H1 (cell line): ENCODE data around the gene MARCKS. TPM values are rescaled to one million over a fixed set of nuclear protein-coding genes. Genes with fewer than 3 reads are reported as not detected.

Experiments
- BCL11A ChIP-seq, 2 experiments: IDR thresholded peaks; one replicate each; pipeline ENCODE4 v1.6.1; 2011; ENCODE audit warnings: low read depth in 2 of 2, low read length in 2 of 2, mild to moderate bottlenecking in 2 of 2
- BRCA1 ChIP-seq: IDR thresholded peaks from 2 replicates; pipeline ENCODE4 v1.6.1; 2012; ENCODE audit warnings: low read depth, low read length, improper control_type of control experiment
- CTBP2 ChIP-seq: IDR thresholded peaks from 2 replicates; pipeline ENCODE4 v1.7.0; 2011; ENCODE audit warnings: borderline replicate concordance, mild to moderate bottlenecking, moderate library complexity, mixed read lengths, low read length; ENCODE audit not compliant: insufficient read depth, insufficient read length
- FOSL1 ChIP-seq: IDR thresholded peaks from 2 replicates; pipeline ENCODE4 v1.6.1; 2011; ENCODE audit warnings: mild to moderate bottlenecking, low read depth, low read length, moderate library complexity; ENCODE audit not compliant: insufficient read depth
- HDAC6 ChIP-seq: IDR thresholded peaks from one replicate; pipeline ENCODE4 v1.7.1; 2012; ENCODE audit warnings: low read depth, mild to moderate bottlenecking, inconsistent platforms, low read length, moderate library complexity
- JUN ChIP-seq: IDR thresholded peaks from 2 replicates; pipeline ENCODE4 v1.6.1; 2011; ENCODE audit warnings: low read depth, mild to moderate bottlenecking, improper control_type of control experiment, low read length
- KDM1A ChIP-seq: fragments of 200-600, 300-600 bp; sonication (generic); IDR thresholded peaks from 2 replicates; pipeline ENCODE4 v1.7.1; 2016; ENCODE audit warnings: mild to moderate bottlenecking, low read length, borderline replicate concordance
- KDM5A ChIP-seq: fragments of 200-600 bp; IDR thresholded peaks from 2 replicates; pipeline ENCODE4 v1.7.1; 2012; ENCODE audit warnings: mild to moderate bottlenecking, low read length, inconsistent platforms, mixed read lengths
- NRF1 ChIP-seq: IDR thresholded peaks from 2 replicates; pipeline ENCODE4 v1.6.1; 2011; ENCODE audit warnings: mild to moderate bottlenecking, low read depth, low read length, improper control_type of control experiment
- RAD21 ChIP-seq, 2 experiments: IDR thresholded peaks in 1 of 2; conservative IDR thresholded peaks in 1 of 2; 2 replicates each; pipeline ENCODE4 v1.6.1; 2011; ENCODE audit warnings: low read depth in 2 of 2, low read length in 2 of 2, improper control_type of control experiment in 1 of 2, inconsistent platforms in 1 of 2, mild to moderate bottlenecking in 1 of 2, moderate library complexity in 1 of 2
- RNF2 ChIP-seq: fragments of 200-900, 300-1000 bp; sonication (generic); IDR thresholded peaks from 2 replicates; pipeline ENCODE4 v1.7.1; 2016; ENCODE audit warnings: borderline replicate concordance, low read depth, mild to moderate bottlenecking, antibody characterized with exemption, low read length; ENCODE audit not compliant: poor library complexity, severe bottlenecking; ENCODE audit errors: missing control alignments
- SAP30 ChIP-seq: fragments of 300-600 bp; sonication (generic); IDR thresholded peaks from 2 replicates; pipeline ENCODE4 v1.7.1; 2012; ENCODE audit warnings: low read length, moderate library complexity, mild to moderate bottlenecking, inconsistent platforms; ENCODE audit not compliant: insufficient read depth, insufficient replicate concordance
- TAF1 ChIP-seq: IDR thresholded peaks from 2 replicates; pipeline ENCODE4 v1.6.1; 2011; ENCODE audit warnings: mild to moderate bottlenecking, low read depth, low read length
- TBP ChIP-seq: IDR thresholded peaks from 2 replicates; pipeline ENCODE4 v1.6.1; 2011; ENCODE audit warnings: low read depth, low read length, improper control_type of control experiment
- TCF12 ChIP-seq: IDR thresholded peaks from 2 replicates; pipeline ENCODE4 v1.6.1; 2011; ENCODE audit warnings: low read depth, mild to moderate bottlenecking, low read length
- TEAD4 ChIP-seq: IDR thresholded peaks from 2 replicates; pipeline ENCODE4 v1.6.1; 2012; ENCODE audit warnings: low read depth, low read length, inconsistent platforms, mixed read lengths
- polyA plus RNA-seq, 7 experiments: library from polyadenylated mRNA; depleted of rRNA in 3 of 7; stranded (reverse) in 5 of 7; unstranded in 2 of 7; fragments of >200 nt in 5 of 7; fragments of 200-250 nt in 2 of 7; gene quantifications; 1 replicate in 5 of 7; 2 replicates in 1 of 7; 4 replicates in 1 of 7; pipeline versions ENCODE4 v1.2.1 to v1.2.3, GENCODE V29; 2011 to 2013; ENCODE audit warnings: missing spikeins in 2 of 7, mixed read lengths in 2 of 7
- total RNA-seq: library from RNA; stranded (reverse); fragmentation: NEBNext Ultra II Directional; extraction: Animal tissue kit (Norgen Biotek cat#: 25700); gene quantifications from 2 replicates; pipeline ENCODE4 v1.2.1, GENCODE V29; 2021
- TF ChIP-seq, protein P1 (sequence below): IDR thresholded peaks from 2 replicates; pipeline ENCODE4 v1.6.1; 2012; ENCODE audit warnings: inconsistent platforms
- TF ChIP-seq, protein P2 (sequence below): IDR thresholded peaks from 2 replicates; pipeline ENCODE4 v1.6.1; 2012; ENCODE audit warnings: low read length, inconsistent platforms
- TF ChIP-seq, protein P3 (sequence below): IDR thresholded peaks from 2 replicates; pipeline ENCODE4 v1.6.1; 2012; ENCODE audit warnings: inconsistent platforms

MARCKS gene
- total and polyA plus RNA-seq, 2 of the 8 experiments (the other 6 are each of a cell fraction or from before 2014, with no cell fraction given): 26.6 to 111 TPM

DNA sequence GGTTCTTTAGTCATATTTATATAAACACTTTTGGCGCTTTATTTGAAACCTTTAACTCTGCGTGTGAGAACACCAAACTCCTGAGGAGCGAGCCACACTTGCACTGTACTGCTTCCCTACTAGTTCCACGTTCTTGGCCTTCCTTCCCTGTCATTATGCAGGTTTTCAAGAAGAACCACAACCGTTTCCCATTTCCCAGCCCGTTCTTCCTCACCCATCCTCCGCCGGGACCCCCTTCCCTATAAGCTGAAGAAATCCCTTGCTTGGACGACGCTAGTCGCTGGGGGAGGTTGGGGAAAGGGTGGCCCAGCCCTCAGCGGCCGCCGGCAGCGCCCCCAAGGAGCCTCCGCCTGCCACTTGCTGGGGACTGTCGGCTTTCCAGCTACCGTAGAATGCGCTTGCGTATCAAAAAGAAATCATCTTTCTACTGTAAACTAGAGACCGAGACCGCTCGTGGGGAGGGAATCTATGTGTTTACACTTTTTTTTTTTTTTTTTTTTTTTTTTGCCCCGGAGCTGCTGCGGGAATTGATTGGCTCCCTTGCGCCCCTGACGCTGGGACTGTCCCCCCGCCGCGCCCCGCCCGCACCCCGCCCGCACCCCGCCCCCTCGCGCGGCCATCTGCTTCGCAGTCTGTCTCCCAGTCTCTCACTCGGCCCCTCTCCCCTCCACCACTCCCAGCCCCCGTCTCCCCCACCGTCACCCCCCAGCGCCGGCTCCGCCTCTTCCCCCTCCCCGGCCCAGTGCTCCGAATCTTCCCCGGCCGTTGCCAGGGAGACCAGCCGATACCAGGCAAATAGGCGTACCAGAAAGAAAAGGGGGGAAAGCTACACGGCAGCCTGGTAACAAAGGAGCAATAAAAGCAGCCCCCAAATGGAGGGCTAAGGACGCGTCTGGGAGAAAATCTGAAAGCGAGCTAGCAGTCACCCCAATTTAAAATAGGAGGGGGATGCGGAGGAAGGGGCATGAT, 2.3 kb upstream of the MARCKS start (continued):
- no peak for TF ChIP-seq CTBP2
- no peak for TF ChIP-seq BCL11A (IDR thresholded peaks at IDR 0.05; ENCODE audit: low read depth in 2 of 2, low read length in 2 of 2)
- peak; percentile 22 to 29; a peak in 3 of 4 replicates for TF ChIP-seq RAD21 (IDR thresholded peaks at IDR 0.05 in 1 of 2, conservative IDR thresholded peaks at IDR 0.05 in 1 of 2; ENCODE audit: low read depth in 2 of 2, low read length in 2 of 2)
- TF ChIP-seq TEAD4: no peak
- TF ChIP-seq RNF2: no peak
- no peak for TF ChIP-seq HDAC6
- no peak for TF ChIP-seq JUN
- TF ChIP-seq SAP30: no peak
- TF ChIP-seq, protein P1, sequence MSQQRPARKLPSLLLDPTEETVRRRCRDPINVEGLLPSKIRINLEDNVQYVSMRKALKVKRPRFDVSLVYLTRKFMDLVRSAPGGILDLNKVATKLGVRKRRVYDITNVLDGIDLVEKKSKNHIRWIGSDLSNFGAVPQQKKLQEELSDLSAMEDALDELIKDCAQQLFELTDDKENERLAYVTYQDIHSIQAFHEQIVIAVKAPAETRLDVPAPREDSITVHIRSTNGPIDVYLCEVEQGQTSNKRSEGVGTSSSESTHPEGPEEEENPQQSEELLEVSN: peak; percentile 63; the same call in 1 of the 2 replicates
- TF ChIP-seq TAF1: 0 out of 2 replicates have a peak, but pooled peaks have one; percentile 35
- TF ChIP-seq TBP: no peak
- no peak for TF ChIP-seq BRCA1
- TF ChIP-seq KDM5A: no peak
- no peak for TF ChIP-seq KDM1A
- no peak for TF ChIP-seq FOSL1
- TF ChIP-seq, protein P2, sequence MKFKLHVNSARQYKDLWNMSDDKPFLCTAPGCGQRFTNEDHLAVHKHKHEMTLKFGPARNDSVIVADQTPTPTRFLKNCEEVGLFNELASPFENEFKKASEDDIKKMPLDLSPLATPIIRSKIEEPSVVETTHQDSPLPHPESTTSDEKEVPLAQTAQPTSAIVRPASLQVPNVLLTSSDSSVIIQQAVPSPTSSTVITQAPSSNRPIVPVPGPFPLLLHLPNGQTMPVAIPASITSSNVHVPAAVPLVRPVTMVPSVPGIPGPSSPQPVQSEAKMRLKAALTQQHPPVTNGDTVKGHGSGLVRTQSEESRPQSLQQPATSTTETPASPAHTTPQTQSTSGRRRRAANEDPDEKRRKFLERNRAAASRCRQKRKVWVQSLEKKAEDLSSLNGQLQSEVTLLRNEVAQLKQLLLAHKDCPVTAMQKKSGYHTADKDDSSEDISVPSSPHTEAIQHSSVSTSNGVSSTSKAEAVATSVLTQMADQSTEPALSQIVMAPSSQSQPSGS: no peak
- no peak for TF ChIP-seq NRF1
- no peak for TF ChIP-seq TCF12
- TF ChIP-seq, protein P3, sequence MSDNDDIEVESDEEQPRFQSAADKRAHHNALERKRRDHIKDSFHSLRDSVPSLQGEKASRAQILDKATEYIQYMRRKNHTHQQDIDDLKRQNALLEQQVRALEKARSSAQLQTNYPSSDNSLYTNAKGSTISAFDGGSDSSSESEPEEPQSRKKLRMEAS: 0 out of 2 replicates have a peak, but pooled peaks have one; percentile 3
